Measurements from ENCODE around the gene TIMP4.

DNA sequence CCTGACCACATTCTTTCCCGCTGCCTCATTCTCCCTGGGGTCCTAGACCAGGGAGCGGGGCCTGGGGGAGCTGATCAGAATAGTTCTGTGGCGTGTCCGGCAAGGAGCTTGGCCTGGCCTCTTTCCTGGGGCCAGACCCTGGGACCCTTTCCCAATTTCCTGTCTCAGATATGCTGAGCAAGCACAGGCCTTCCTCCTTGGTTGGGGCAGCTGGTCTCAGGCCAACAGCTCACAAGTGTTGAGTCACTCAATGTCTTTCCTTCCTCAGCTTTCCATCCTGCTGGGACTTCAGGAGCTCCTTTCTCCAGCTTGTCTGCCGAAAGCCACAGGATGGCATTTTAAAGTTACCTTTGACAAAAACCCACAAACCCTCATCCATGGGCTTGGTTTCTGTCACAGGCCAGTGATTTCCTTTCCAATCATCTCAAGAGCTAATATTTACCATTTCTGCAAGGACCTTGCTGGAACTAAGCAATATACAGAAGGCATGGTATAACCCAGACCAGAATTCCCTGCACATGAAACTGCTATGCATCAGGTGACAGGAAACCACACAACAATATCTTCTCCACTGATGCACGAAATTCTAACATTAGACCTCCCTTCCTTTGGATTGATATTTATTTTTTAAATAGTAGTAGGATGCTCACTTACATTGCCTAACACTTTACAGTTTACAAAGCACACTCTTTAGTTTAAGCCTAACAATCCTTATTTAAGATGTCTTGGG lies 19.5 kb upstream of the TIMP4 start:
- TF ChIP-seq CTCF (IDR thresholded peaks at IDR 0.05), result no peak
- no peak for TF ChIP-seq EZH2 (IDR thresholded peaks at IDR 0.05; ENCODE audit: borderline replicate concordance, insufficient read depth, low read depth, low read length, poor library complexity, severe bottlenecking)
